CD14-positive monocyte (primary cell): ENCODE measurements around the gene USP25. TPM values are rescaled to one million over a fixed set of nuclear protein-coding genes. Genes with fewer than 3 reads are reported as not detected.

Source experiments
- DNase-seq, 3 donors: peaks; one replicate each; pipeline ENCODE4 v3.0.0-alpha.2; 2011 to 2022
- H2AFZ ChIP-seq: 2 replicates; pipeline ENCODE4 v1.6.0; 2012; ENCODE audit warnings: mild to moderate bottlenecking, low read depth, low read length, inconsistent platforms; ENCODE audit not compliant: insufficient read depth, poor library complexity, severe bottlenecking
- H3K27ac ChIP-seq, 2 donors: 1 replicate in 1 of 2; 2 replicates in 1 of 2; pipeline ENCODE4 v1.5.1; 2012 to 2013; ENCODE audit warnings: low read length in 2 of 2, control low read depth in 1 of 2, inconsistent platforms in 1 of 2, low read depth in 1 of 2, mild to moderate bottlenecking in 1 of 2
- H3K27me3 ChIP-seq, 2 donors: one replicate each; pipeline versions ENCODE4 v1.6.0 to v1.6.1; 2011 to 2013; ENCODE audit warnings: low read length in 2 of 2; ENCODE audit not compliant: control insufficient read depth in 2 of 2, insufficient read depth in 2 of 2
- H3K36me3 ChIP-seq, 2 donors: replicated peaks in 1 of 2; 1 replicate in 1 of 2; 2 replicates in 1 of 2; pipeline versions ENCODE4 v1.5.1 to v1.6.1; 2012 to 2013; ENCODE audit warnings: low read length in 2 of 2, control low read depth in 1 of 2, inconsistent platforms in 1 of 2, mild to moderate bottlenecking in 1 of 2; ENCODE audit not compliant: insufficient read depth in 2 of 2, control insufficient read depth in 1 of 2
- H3K4me1 ChIP-seq, 2 donors: 1 replicate in 1 of 2; 2 replicates in 1 of 2; pipeline versions ENCODE4 v1.5.1 to v1.6.1; 2012 to 2013; ENCODE audit warnings: low read length in 2 of 2, control low read depth in 1 of 2, inconsistent platforms in 1 of 2, mild to moderate bottlenecking in 1 of 2, moderate library complexity in 1 of 2; ENCODE audit not compliant: insufficient read depth in 2 of 2, control insufficient read depth in 1 of 2
- H3K4me2 ChIP-seq: replicated peaks from 2 replicates; pipeline ENCODE3; 2012; ENCODE audit warnings: low read length, moderate library complexity, mild to moderate bottlenecking; ENCODE audit not compliant: poor library complexity, severe bottlenecking; ENCODE audit errors: extremely low read depth
- H3K4me3 ChIP-seq, 3 experiments: fragments of 200-600 bp in 1 of 3; sonication (generic) in 1 of 3; replicated peaks in 1 of 3; 1 replicate in 2 of 3; 2 replicates in 1 of 3; pipeline ENCODE4 v1.5.1; 2011 to 2013; ENCODE audit warnings: low read length in 3 of 3, mild to moderate bottlenecking in 3 of 3, control low read depth in 2 of 3, low read depth in 2 of 3, inconsistent platforms in 1 of 3, moderate library complexity in 1 of 3
- H3K79me2 ChIP-seq: 2 replicates; pipeline ENCODE4 v1.6.0; 2012; ENCODE audit warnings: mild to moderate bottlenecking, control low read depth, inconsistent platforms, low read length, moderate library complexity; ENCODE audit not compliant: insufficient read depth
- H3K9ac ChIP-seq: 2 replicates; pipeline ENCODE4 v1.6.0; 2017; ENCODE audit warnings: low read length, mild to moderate bottlenecking; ENCODE audit not compliant: insufficient read depth, poor library complexity, severe bottlenecking
- H3K9me3 ChIP-seq, 2 donors: replicated peaks in 1 of 2; 1 replicate in 1 of 2; 2 replicates in 1 of 2; pipeline versions ENCODE4 v1.5.1 to v1.6.1; 2012 to 2013; ENCODE audit warnings: low read length in 2 of 2, control low read depth in 1 of 2; ENCODE audit not compliant: control insufficient read depth in 1 of 2, insufficient read depth in 1 of 2
- H4K20me1 ChIP-seq: 2 replicates; pipeline ENCODE4 v1.6.0; 2012; ENCODE audit warnings: mild to moderate bottlenecking, low read length, control low read depth, moderate library complexity; ENCODE audit not compliant: insufficient read depth
- H3K27ac Mint-ChIP-seq, 7 donors: one replicate each; pipeline ENCODE4 v1.8.0; 2020; ENCODE audit warnings: mild to moderate bottlenecking in 7 of 7, mixed read lengths in 7 of 7, moderate library complexity in 6 of 7, inconsistent platforms in 2 of 7
- H3K27me3 Mint-ChIP-seq, 3 donors: one replicate each; pipeline ENCODE4 v1.8.0; 2021 to 2022; ENCODE audit warnings: low read depth in 3 of 3, mild to moderate bottlenecking in 3 of 3, mixed read lengths in 3 of 3, moderate library complexity in 3 of 3, inconsistent platforms in 1 of 3
- H3K36me3 Mint-ChIP-seq, 2 donors: one replicate each; pipeline ENCODE4 v1.8.0; 2020; ENCODE audit warnings: mixed read lengths in 2 of 2, inconsistent platforms in 1 of 2, mild to moderate bottlenecking in 1 of 2
- H3K4me1 Mint-ChIP-seq: one replicate; pipeline ENCODE4 v1.8.0; 2020; ENCODE audit warnings: mild to moderate bottlenecking, mixed read lengths
- H3K4me3 Mint-ChIP-seq, 2 donors: one replicate each; pipeline ENCODE4 v1.8.0; 2020; ENCODE audit warnings: mild to moderate bottlenecking in 2 of 2, mixed read lengths in 2 of 2, moderate library complexity in 1 of 2
- H3K9me3 Mint-ChIP-seq, 7 donors: one replicate each; pipeline ENCODE4 v1.8.0; 2020 to 2022; ENCODE audit warnings: mixed read lengths in 7 of 7, mild to moderate bottlenecking in 6 of 7, moderate library complexity in 6 of 7, inconsistent platforms in 2 of 7
- CTCF ChIP-seq: fragments of 200-600 bp; IDR thresholded peaks from one replicate; pipeline ENCODE4 v1.8.0; 2022; ENCODE audit warnings: antibody characterized with exemption, mild to moderate bottlenecking
- WGBS: methylation state at CpG from one replicate; pipeline ENCODE4 v1.1.5; 2013; ENCODE audit warnings: missing lambda C conversion rate; ENCODE audit not compliant: insufficient coverage; 5-methylcytosine and 5-hydroxymethylcytosine counted together
- intact Hi-C, 2 donors: fragments of 100-400 bp; cut with micrococcal nuclease; formaldehyde crosslinking; loops; one replicate each; pipeline versions ENCODE4 v1.15.0 to v1.15.1; 2023
- polyA minus RNA-seq: library from RNA; depleted of rRNA, polyadenylated mRNA; stranded (reverse); fragments of >200 nt; gene quantifications from 2 replicates; pipeline ENCODE4 v1.2.3, GENCODE V29; 2012
- polyA plus RNA-seq, 3 donors: library from polyadenylated mRNA; depleted of rRNA in 1 of 3; unstranded in 2 of 3; stranded (reverse) in 1 of 3; fragments of 300-500 nt in 2 of 3; fragments of >200 nt in 1 of 3; fragmentation: Illumina TruSeq in 2 of 3; gene quantifications; 1 replicate in 2 of 3; 2 replicates in 1 of 3; pipeline ENCODE4 v1.2.3, GENCODE V29; 2012 to 2021
- total RNA-seq, 12 experiments: library from RNA in 1 of 12; stranded (reverse) in 1 of 12; fragments of 120-200 nt in 1 of 12; gene quantifications; one replicate each; pipeline ENCODE4 v1.2.4 and lab custom pipeline; 2013 to 2026; ENCODE audit warnings: mixed read lengths in 6 of 12, inconsistent platforms in 1 of 12

The USP25 gene
- 87.0 TPM for total RNA-seq (2013)
- polyA plus RNA-seq (10 to 100 TPM in 1 of 3 donors, 1 to 10 TPM in 2; 7.2 to 15.6 (median 9.6) TPM), polyA minus RNA-seq (27.4 and 43.2 TPM in 2 replicates), total RNA-seq (lab: John Stamatoyannopoulos, UW) (85.0 to 177 (median 132) reads per million in 11 experiments)

DNA sequence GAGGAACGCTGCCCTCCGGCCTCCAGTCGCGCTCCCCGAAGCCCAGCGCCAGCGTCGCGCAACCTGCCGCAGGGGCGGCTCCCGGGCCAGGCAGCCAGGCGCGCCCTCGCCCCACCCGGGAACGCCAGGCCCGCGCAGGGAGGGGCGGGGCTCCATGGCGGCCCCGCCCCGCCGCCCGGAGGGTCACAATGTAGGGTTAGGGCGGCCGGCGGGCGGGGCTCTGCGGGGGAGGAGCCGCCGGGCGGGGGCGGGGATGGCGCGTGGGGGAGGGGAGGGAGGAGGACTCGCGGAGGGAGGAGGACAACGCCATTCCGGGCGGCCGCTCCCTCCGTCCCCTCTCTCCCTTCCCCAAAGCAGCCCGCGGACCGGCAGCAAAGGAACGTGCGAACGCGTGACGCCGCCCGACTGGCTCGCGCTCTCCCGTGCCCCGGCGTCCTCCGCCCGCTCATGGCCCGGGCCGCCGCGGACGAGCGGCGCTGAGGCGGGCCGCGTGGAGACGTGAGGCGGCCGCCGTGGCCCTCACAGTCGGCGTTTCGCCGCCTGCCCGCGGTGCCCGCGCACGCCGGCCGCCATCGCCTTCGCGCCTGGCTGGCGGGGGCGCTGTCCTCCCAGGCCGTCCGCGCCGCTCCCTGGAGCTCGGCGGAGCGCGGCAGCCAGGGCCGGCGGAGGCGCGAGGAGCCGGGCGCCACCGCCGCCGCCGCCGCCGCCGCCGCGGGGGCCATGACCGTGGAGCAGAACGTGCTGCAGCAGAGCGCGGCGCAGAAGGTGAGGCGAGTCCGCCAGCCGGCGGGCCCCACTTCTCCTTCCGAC lies at the start of gene USP25:
USP25 (plus strand) TSS at position 309 of the 810 bp plus-strand sequence; CDS start at position 721, 412 bp downstream.
- Histone ChIP-seq H3K27ac (peak within 1 kb of the TSS; percentile 64 to 85), H3K4me3 (peak within 1 kb of the TSS; percentile 77 to 98 (median 90)), H3K27me3 (no peaks in the 10 kb centered on the region), H3K4me2 (peak within 1 kb of the TSS; percentile 97), H2AFZ (peak within 1 kb of the TSS; percentile 90), H3K4me1 (peaks cover 23 to 35% of the 10 kb centered on the region in 2 donors), H4K20me1 (peaks cover 42% of the 10 kb centered on the region), H3K36me3 (no peaks in the 10 kb centered on the region), H3K9me3 (no peaks in the 10 kb centered on the region), H3K79me2 (peaks cover 47% of the 10 kb centered on the region), H3K9ac (peak within 1 kb of the TSS; percentile 80)
- peaks cover 30% of the 10 kb centered on the region for H3K4me1 Mint-ChIP-seq
- peak within 1 kb of the TSS; percentile 86 to 95 for H3K4me3 Mint-ChIP-seq
- H3K27ac Mint-ChIP-seq: peak within 1 kb of the TSS; percentile 88 to 92 (median 91)
- intact Hi-C loops: loop anchor here (2.0 to 5.0 kb wide), 3 partner anchors 43 to 1348 kb away; partner anchors contain the start of gene HSPA13 (in 1 of the 2)
- no peaks in the 10 kb centered on the region for H3K9me3 Mint-ChIP-seq
- no peak for TF ChIP-seq CTCF
- H3K27me3 Mint-ChIP-seq: no peaks in the 10 kb centered on the region
- DNase-seq: peak; percentile 82 to 84 (median 83)
- 0% methylated on average over 80 of the region's 123 CpGs for WGBS
- no peaks in the 10 kb centered on the region for H3K36me3 Mint-ChIP-seq

DNA sequence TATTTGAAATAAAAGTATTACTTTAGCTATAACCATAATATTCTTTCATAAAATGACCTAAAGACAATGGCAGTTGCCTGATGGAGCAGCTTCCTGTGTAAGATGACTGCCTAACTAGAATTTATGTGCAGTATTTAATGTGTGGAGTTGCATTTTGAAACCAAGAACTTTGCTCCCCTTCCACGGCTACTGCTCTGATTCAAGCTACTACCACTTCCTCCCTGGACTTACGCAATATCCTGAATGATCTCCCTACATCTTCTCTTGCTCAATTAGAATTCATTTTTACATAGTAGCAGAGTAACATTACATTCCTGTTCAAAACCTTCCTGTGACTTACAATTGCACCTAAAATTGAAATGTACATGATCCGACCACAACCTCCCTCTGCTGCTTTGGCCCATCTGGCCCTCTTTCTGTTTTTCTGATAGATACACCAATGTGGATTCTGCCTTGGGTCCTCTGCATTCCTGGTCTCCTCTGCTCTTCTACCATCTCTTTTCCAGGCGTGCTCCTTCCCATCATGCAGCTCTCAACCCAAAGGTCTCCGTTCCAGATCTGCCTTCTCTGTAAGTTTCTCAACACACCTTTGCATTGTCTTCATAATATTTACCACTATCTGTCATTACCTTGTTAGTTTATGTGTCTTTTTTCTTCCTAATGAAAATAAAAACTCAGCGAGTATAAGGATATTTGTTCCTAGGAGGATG lies 47.4 kb upstream of the USP25 start:
- peak overlapping the region; percentile 90 for H3K4me2 ChIP-seq

More for the DNA sequence above, 47.4 kb upstream of the USP25 start:
- Histone ChIP-seq H3K9ac (peak overlapping the region; percentile 65), H3K27me3 (no peaks in the 10 kb centered on the region), H3K27ac (peak overlapping the region; percentile 85 to 93), H3K36me3 (no peaks in the 10 kb centered on the region), H2AFZ (peak overlapping the region; percentile 55), H3K9me3 (no peaks in the 10 kb centered on the region), H3K4me3 (peak overlapping the region; percentile 38 to 78 (median 57)), H3K4me1 (peaks cover 57 to 66% of the 10 kb centered on the region in 2 donors), H3K79me2 (peaks cover 9% of the 10 kb centered on the region), H4K20me1 (no peaks in the 10 kb centered on the region)
- WGBS: 3% methylated on average over 4 of the region's 6 CpGs
- Mint-ChIP-seq H3K4me3 (peak overlapping the region; percentile 72 to 91), H3K27ac (peak overlapping the region; percentile 94 to 99 (median 96)), H3K36me3 (peaks cover 0 to 2% of the 10 kb centered on the region in 2 donors), H3K27me3 (no peaks in the 10 kb centered on the region), H3K4me1 (peaks cover 48% of the 10 kb centered on the region), H3K9me3 (peaks cover 0 to 2% (median 0%) of the 10 kb centered on the region in 7 donors)
- no peak for TF ChIP-seq CTCF
- peak; percentile 84 to 91 (median 89) for DNase-seq
- intact Hi-C loops: loop anchor here in 1 of 2 donors (10.0 kb wide), 2 partner anchors 478 to 808 kb away; no protein-coding TSS in a partner anchor
